HG03354 (cell line): Measurements from ENCODE around the gene GRIN2A.

Source experiments
- ATAC-seq: cut with Tn5 transposase; IDR thresholded peaks from one replicate; pipeline ENCODE4 v1.9.1; 2021; ENCODE audit warnings: mild to moderate bottlenecking; ENCODE audit not compliant: unreplicated experiment, poor library complexity, severe bottlenecking

GRIN2A gene

DNA sequence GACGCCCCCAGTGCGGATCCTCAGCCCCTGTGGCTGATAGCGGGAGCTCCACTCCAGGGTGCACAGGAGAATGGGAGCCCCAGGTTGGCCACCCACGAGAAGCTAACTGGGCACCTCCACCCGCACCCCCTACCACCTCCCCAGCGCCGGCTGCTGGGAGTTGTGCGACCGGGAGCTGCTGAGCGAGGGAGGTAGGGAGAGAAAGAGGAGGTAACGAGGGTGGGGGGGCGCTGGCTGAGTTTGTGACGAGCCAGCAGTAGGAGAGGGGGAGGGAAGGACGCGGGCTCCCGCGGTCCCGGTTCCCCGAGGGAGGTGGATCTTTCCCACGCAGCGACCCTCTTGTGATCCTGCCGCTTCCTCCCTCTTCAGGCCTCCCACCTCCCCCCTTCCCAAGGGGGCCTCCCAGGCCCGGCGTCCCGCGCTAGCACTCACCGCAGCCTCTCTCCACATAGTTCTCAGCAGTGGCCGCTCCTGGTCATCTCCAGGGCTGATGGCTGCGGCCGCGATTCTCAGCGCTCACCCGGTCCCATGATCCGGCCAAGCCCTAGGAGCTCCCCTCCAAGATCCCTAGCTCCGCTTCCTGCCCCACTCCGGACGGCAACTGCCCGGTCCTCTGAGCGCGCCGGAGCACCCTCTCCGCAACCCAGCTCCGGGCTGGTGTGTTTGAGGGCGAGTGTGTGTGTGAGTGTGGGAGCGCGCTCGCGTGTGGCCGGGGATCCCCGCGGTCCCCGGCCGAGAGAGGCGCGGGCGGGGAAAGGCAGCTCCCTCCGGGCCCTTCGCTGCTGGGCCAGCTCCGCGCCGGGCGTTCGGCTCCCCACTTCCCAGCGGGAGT, at the start of gene GRIN2A:
GRIN2A (minus strand) TSS at position 207 of the 832 bp plus-strand sequence. CDS start 2,017 bp downstream, outside the sequence.
- no peak for ATAC-seq

DNA sequence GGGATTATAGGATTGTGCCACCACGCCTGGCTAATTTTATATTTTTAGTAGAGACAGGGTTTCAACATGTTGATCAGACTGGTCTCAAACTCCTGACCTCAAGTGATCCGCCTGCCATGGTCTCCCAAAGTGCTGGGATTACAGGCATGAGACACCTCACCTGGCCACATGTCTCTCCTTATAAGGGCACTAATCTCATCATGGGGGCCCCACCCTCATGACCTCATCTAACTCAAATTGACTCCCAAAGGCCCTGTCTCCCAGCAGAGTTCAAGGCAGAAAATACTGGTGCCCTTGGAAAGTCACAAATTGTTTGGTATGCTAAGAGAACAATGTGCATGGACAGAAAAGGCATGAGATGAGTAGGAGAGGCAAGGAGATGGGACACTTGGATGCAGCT, 49.3 kb upstream of the GRIN2A start:
- ATAC-seq, result no peak

DNA sequence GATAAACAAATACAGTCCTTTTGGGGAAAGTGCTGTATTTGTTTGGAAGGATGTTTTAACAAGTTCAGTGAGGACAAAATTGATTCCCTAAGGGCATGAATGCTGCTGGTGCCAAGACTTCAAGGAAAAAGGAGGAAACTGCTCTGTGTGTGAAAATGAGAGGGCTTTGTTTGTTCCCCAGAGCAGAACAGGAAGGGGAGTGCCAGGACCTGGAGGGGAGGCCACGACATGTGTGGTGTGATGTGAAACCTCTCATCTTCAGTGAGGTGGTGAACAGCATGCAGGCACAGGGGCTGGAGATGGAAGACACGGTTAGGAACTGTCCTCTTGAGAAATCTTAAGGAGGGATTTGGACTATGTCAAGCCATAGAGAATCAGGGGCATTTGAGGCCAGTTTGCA, 46.6 kb upstream of the GRIN2A start:
- no peak for ATAC-seq

DNA sequence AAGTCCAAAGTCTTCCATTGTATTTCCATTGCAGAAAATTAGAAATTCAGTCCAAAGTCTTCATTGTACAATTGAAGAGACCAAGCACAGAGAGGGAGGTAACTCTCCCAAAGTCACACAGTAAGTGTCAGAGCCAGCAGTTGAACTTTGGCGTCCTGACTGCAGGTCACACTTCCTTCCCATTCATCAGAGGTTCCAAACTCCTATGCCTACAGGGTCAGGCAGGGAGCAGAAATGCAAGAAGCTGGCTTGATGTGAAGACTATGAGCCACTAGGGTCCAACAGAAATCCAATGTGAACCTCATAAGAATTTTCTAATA, 44.7 kb upstream of the GRIN2A start:
- no peak for ATAC-seq

DNA sequence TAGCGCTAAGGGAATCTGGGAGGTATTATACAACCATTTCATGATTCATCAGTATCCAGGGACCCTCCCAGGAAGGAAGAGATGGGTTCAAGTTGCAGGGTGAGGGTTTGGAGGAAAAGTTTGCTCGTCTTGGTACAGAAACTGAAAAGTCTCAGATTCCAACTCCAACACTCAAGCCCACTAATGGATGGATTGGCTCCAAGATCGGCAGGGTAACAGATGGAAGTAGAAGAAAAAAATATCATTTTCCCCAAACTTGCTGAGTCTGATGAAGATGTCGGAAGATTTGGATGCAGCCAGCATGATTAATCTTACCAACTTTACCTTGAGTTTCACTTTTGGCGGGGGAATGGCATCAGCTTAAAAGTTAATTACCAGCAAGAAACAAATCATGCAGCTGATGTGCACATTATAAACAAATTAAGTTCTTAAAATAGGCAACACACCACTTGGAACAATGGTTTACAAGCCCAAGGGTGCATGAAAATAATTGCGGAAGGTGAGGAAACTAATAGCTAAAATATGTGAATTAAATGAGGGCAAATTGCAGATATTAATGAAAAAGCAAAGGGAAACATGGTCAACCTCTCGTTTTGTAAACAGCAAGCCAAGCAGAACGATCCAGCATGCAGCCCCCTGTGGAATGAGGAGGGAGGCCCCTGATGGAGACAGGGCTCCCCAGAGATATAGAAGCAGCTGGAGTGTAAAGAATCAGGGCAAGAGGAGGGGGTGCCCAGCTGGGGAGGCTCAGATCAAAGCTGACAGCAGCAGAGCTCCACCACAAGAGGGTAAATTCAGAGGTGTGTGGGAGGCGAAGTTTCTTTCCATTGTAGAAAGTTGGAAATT, 44.1 kb upstream of the GRIN2A start:
- ATAC-seq, result no peak

DNA sequence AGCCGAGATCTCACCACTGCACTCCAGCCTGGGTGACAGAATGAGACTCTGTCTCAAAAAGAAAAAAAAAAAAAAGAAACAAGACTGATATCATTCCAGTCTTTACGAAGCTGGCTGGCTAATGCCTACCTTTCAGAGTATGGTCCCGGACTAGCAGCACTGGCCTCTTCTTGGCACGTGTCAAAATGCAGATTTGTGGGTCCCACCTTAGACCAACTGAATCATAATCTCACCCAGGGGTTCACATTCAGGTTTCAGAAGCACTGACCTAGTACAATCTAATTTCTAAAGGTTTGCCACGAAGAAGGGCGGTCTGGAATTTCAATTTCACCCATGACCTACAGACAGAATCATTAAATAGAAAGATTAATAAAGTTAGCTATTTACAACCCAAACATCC, 43.4 kb upstream of the GRIN2A start:
- no peak for ATAC-seq

DNA sequence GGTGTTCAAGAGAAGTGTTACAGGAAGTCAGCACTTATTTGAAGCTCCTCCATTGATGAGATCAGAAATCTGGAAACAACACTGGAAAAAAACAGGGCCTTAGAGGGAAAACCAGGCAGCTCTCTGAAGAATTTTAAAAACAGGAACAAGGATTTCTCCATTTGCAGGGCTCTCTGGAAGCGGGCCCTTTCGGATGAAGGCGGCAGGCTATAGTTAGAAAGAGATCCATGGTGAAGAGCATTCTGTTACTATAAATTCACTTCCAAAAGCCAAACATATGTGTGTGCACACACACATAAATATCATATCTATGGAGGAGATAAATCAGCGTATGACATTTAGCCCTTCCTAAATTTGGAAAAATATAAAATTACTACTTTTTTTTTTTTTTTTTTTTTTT, 42.6 kb upstream of the GRIN2A start:
- no peak for ATAC-seq

DNA sequence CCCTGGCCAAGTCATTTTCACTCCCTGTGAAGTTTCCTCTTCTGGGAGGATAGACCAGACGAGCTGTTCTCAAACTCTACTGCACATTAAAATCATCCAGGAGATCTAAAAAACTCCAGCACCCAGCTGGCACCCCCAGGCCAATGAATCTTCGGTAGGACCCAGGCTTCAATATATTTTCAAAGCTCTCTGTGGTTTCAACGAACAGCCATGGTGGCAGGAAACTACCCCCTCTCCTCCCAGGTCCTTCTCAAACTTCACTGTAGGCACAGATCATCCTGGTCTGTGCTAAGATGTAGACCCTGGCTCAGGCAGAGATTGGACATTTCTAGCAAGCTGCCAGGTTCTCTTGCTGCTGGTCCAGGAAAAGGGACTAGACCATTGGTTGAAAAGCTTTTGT, 38.7 kb upstream of the GRIN2A start:
- no peak for ATAC-seq

DNA sequence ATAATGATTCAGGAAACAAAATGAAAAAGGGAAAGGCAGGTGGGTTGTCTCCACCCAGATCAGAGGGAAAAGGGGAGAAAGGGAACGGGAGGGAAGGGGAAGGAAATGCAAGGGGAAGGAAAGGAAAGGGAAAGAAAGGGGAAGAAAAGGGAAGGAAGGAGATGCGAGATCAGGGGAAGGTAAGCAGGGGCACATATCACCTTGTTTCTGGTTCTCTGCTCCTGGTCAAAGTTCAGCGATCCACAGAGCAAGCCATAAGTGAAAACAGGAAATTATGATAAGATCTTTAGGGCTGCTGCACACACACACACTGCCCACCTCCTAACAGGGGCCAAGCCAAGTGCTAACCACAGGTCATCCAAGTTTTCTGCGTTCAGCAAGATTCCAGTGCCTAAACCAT, 37.5 kb upstream of the GRIN2A start:
- ATAC-seq, result no peak

DNA sequence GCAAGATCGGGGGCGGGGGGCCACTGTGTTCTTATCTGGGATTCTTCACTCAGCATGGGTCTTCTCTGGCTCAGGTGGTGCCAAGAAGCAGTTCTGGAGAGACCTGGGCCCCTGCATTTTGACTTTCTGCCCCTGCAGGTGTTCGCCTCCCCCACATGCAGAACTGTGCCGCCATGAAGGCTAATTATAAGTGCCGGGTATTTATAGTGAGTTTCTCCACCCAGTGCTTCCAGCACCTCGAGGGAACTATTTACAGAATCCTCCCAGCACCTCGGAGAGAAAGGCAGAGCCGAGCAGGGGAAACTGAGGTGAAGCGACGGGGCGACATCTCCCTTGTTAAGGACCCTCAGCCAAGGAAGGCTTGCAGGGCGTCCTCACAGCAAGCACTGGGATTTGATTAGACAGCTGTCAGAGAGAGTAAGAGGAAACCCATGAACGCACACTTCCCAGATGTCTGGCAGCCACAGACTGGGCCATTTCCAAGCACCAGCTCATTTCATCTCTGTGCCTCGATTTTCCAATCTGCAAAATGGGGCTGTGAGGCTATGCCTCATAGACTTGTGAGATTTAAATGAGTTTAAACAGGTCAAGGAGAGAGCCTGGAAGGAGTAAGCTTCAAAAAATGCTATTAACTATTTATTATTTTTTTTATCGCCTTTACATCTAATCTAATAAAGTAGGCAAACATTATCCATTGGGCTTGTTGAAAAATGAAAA, 36.4 kb upstream of the GRIN2A start:
- ATAC-seq, result no peak

DNA sequence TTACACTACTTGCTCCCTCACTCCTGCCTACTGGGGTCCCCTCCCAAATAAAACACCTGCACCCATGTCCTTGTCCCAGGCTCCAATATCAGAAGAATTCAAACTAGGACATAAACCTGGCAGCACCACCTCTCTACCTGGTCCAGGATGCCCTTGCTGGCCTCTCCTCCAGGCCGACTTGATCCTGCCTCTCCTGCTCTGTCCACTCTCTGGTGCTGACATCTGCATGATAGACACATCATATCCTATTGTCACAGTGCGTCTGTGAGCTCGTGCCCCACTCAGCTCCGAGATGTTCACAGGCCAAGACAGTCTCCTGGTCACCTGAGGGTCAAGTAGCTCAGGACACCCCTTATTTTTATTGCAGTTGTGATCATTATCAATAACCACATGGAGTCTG, 31.5 kb upstream of the GRIN2A start:
- ATAC-seq, result no peak

DNA sequence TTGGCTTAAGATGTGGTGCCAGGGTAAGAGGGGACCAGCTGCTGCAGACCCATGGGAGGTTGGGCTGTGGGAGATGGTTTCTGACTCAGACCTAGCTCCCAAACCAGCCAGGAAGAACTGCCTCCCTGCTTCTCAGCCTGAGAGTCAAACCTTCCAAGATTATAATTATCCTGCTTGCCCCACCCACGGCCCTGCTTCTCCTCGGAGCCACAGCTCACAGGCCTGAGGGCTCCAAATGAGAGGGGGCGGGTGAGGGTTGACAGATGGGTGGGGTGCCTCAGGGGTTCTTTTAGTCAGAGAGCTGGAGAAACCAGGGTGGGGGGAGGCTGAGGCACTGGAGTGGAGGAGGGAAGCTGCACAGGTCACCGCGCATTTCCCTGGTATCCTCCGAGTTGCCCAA, 28.7 kb upstream of the GRIN2A start:
- no peak for ATAC-seq

DNA sequence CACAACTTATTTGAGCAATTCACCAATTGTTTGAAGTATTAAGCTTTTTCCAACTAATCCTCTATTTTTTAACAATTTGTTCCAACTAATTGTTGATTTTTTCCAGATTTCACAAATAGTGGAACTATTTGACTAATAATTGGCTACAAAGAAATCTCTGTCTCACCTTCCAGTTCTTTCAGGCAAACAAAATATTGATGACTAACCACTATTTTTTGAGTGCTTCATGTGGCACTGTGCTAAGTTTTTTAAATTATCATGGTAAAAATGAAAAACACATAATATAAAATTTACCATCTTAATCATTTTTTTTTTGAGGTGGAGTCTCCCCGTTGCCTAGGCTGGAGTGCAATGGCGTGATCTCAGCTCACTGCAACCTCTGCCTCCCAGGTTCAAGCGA, 24.6 kb upstream of the GRIN2A start:
- no peak for ATAC-seq

DNA sequence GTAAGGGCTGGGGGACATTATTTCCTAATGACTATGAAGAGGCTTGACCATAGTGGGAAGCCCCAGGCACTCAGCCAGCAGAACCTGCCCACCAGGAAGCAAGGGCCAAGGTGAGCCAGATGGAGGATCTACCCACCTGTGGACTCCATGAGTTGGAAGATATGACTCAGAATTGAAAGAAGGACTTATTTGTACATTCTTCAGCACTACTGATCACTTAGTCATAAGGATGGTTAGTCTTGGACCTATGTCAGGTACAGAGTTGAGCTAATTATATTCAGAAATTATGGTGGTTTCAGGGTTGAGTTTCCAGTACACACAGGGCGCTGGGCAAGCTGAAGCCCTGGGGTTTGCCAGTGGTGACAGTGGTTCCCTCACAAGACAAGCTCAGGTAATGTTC, 24.0 kb upstream of the GRIN2A start:
- ATAC-seq, result peak; percentile 45

DNA sequence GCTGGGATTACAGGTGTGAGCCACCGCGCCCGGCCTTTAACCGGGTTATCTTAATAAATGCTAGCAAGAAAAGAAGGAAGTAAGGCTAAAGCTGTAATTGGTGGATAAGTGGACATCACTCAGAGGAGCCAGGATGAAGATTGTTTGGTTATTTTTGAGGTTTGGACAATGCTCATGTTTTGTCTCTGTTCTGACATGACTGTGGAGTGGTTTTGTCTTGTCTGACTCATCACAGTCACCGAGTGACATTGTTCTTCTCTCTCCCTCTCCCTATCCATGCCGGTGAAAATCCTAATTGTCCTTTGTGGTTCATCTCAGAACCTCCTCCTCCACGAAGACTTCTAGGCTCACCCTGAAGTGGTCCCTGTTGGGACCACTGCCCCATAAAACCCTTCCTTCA, 23.5 kb upstream of the GRIN2A start:
- ATAC-seq, result no peak

DNA sequence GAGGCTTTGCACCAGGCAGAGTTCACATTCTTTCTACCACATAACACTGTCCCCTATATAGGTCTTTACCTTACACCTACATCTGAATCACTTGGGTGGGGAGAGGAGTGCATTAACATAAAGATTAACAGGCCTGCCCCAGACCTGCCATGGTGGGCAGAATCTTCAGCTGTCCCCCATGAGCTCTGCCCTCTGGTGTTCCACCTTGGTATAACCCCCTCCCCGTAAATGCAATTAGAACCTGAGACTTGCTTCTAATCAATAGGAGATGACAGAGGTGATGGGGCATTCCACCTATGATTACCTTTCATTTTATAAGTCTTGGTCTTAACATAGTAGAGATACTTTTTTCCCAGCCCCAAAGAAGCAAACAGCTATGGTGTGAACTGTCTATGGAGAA, 20.4 kb upstream of the GRIN2A start:
- no peak for ATAC-seq

DNA sequence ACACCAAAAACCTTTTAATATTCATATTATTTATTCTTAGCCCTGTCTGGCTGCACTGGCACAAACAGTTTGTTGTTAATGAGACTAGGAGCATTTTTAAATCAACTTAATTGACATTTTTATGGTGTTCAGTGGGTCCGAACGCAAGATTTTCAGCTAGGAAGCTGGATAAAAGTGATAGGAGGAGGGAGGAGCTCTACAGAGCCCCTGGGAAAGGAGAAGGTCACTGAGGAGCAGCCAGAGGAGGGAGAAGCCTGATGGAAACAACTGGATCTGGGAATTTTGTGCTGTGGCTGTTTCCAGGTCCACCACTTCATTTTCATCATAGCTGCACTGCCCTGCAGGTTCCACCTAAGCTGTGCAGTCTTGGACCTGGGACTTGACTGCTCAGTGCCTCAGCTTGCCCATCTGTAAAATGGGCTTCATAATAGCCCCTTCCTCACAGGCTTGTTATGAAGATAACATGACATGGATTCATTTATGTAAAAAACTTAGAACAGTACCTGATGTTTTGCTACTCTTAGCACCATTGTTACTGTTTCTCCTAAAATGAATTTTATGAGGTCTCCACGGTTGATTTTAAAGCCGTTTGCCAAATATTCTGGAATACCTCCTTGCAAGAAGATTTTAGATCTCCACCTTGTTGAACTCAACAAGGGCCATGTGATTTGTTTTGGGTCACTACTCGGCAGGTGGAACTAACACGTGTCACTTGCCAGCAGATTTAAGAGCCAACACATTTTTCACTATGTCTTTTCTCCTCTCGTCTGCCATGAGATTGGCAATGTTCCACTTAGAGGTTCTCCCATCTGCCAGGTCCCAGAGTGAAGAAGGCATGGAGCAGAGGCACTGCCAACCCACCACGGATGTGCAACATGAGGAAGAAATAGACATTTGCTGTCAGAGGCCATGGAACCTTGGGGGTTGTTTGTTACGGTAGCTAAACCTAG, 18.7 kb upstream of the GRIN2A start:
- ATAC-seq, result no peak

DNA sequence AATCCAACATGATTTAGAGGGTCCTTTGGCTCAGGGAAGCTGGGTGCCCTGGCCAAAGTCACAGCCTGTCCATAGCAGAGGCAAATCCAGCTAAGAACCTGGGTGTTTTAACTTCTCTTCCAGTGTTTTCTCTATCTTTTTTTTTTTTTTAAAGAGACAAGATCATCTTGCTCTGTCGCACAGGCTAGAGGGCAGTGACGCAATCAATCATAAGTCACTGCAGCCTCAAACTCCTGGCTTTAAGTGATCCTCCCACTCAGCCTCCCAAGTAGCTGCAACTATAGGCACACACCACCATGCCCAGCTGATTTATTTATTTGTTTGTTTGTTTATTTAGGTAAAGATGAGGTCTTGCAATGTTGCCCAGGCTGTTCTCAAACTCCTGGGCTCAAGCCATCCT, 14.8 kb upstream of the GRIN2A start:
- no peak for ATAC-seq

DNA sequence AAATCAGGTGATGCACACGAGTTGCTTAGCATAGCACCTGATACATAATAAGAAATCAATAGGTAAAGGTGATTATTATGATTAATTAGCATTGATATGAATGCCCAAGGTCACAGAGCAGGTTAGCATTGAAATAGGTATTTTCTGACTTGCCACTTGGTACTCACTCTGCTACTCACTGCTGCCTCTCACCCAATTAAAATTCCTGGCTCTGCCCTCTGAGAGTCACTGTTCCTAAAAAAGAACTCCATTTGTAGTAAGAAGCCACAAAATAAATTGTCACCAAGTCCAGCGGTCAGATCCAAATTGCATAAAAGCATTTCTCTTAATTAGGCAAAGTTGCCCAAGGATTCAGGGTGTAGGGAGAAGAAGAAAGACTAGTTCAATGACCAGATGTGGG, 8.9 kb upstream of the GRIN2A start:
- ATAC-seq, result no peak
